ENCODE results near the gene CYP19A1. TPM values are rescaled to one million over a fixed set of nuclear protein-coding genes. Genes with fewer than 3 reads are reported as not detected.

Gene CYP19A1
- total and polyA plus RNA-seq, 2 donors (not counting 1 experiment from before 2014, with no cell fraction given): not detected

DNA sequence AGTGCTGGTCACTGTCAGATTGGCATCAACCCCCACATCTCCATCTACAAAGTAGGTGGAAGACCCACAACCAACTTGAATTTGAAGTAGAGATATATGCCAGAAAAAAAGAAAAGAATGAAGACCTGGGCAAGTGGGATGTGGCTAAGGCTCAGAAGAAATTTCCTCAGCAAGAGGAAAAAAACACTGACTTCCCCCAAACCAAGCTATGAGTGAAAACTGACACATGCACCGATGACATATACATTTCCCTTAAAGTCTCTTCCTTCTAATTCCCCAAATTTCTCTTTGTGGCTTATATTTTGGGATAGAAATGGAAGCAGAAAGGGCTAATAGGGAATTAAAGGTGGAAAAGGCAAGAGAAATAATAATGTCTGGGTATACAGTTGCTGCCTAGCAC is 59.0 kb downstream of the CYP19A1 start:
- Histone ChIP-seq H3K79me2 (ENCODE audit: control insufficient read depth, insufficient read depth, low read length) (no peaks in the 10 kb centered on the region), H3K27ac (ENCODE audit: low read length in 2 of 2) (no peak overlapping the region), H3K27me3 (replicated peaks in 1 of 4; ENCODE audit: control extremely low read depth in 1 of 4, control insufficient read depth in 3 of 4, insufficient read depth in 4 of 4, low read length in 3 of 4) (peaks cover 0 to 7% (median 3%) of the 10 kb centered on the region in 4 experiments), H2AFZ (ENCODE audit: insufficient read depth, low read depth, low read length, poor library complexity, severe bottlenecking) (no peak overlapping the region), H3K9me3 (ENCODE audit: control extremely low read depth in 1 of 3, control insufficient read depth in 2 of 3, insufficient read depth in 1 of 3, low read length in 2 of 3) (peaks cover 0 to 3% (median 0%) of the 10 kb centered on the region in 3 donors), H3K36me3 (replicated peaks in 1 of 2; ENCODE audit: control extremely low read depth in 1 of 2, control insufficient read depth in 1 of 2, extremely low read depth in 1 of 2, insufficient read depth in 2 of 2, low read length in 1 of 2) (no peaks in the 10 kb centered on the region), H3K9ac (ENCODE audit: low read length) (no peak overlapping the region), H3K4me2 (replicated peaks; ENCODE audit: low read depth, low read length, poor library complexity, severe bottlenecking) (no peak overlapping the region), H3K4me1 (ENCODE audit: control insufficient read depth in 2 of 2, insufficient read depth in 2 of 2, low read length in 2 of 2) (peaks cover 8 to 14% of the 10 kb centered on the region in 2 donors), H4K20me1 (ENCODE audit: control insufficient read depth, insufficient read depth, low read length, poor library complexity, severe bottlenecking) (no peaks in the 10 kb centered on the region), H3K4me3 (ENCODE audit: control extremely low read depth in 1 of 5, extremely low read depth in 1 of 5, insufficient read depth in 1 of 5, low read depth in 2 of 5, low read length in 4 of 5) (no peak overlapping the region)
- no CpG with 5 or more reads among the region's 1 CpG for WGBS (ENCODE audit: insufficient coverage)
- H3K4me1 Mint-ChIP-seq: peaks cover 14% of the 10 kb centered on the region
- H3K27me3 Mint-ChIP-seq: peaks cover 33% of the 10 kb centered on the region
- no peak overlapping the region for H3K4me3 Mint-ChIP-seq
- no peak overlapping the region for H3K27ac Mint-ChIP-seq
- CTCF ChIA-PET: no interaction called here
- H3K9me3 Mint-ChIP-seq (ENCODE audit: insufficient read depth): no peaks in the 10 kb centered on the region
- intact Hi-C loops (cut with micrococcal nuclease): no loop called here
- no peak for ATAC-seq (ENCODE audit: low read depth)
- POLR2A ChIA-PET: no interaction called here
- DNase-seq: no peak
- no peak for TF ChIP-seq EZH2 (IDR thresholded peaks at IDR 0.05; ENCODE audit: borderline replicate concordance, insufficient read depth, low read depth, low read length, poor library complexity, severe bottlenecking)
- TF ChIP-seq, protein P1, sequence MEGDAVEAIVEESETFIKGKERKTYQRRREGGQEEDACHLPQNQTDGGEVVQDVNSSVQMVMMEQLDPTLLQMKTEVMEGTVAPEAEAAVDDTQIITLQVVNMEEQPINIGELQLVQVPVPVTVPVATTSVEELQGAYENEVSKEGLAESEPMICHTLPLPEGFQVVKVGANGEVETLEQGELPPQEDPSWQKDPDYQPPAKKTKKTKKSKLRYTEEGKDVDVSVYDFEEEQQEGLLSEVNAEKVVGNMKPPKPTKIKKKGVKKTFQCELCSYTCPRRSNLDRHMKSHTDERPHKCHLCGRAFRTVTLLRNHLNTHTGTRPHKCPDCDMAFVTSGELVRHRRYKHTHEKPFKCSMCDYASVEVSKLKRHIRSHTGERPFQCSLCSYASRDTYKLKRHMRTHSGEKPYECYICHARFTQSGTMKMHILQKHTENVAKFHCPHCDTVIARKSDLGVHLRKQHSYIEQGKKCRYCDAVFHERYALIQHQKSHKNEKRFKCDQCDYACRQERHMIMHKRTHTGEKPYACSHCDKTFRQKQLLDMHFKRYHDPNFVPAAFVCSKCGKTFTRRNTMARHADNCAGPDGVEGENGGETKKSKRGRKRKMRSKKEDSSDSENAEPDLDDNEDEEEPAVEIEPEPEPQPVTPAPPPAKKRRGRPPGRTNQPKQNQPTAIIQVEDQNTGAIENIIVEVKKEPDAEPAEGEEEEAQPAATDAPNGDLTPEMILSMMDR (IDR thresholded peaks at IDR 0.05): no peak

DNA sequence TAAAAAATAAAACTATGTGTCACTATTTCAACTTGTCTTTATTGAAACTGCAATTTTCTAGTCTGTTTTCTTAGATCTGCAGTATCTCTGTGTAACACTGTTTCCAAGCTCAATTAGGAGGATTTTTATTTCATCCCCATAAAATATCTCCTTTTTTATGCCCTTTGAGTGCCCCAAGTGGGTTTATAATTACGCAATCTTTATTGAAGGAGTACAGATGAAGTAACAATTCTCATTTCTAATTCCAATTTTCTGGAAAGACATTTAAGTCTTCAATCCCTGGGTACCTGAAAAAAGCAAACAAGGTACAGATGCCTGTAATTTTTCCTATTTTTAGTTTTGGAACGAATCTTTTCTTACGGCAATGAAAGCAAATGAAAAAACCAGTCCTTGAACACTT is 61.3 kb downstream of the CYP19A1 start:
- Histone ChIP-seq H3K9me3 (ENCODE audit: control extremely low read depth in 1 of 3, control insufficient read depth in 2 of 3, insufficient read depth in 1 of 3, low read length in 2 of 3) (no peaks in the 10 kb centered on the region), H3K27me3 (replicated peaks in 1 of 4; ENCODE audit: control extremely low read depth in 1 of 4, control insufficient read depth in 3 of 4, insufficient read depth in 4 of 4, low read length in 3 of 4) (peaks cover 0 to 11% (median 3%) of the 10 kb centered on the region in 4 experiments), H3K27ac (ENCODE audit: low read length in 2 of 2) (no peak overlapping the region), H3K4me1 (ENCODE audit: control insufficient read depth in 2 of 2, insufficient read depth in 2 of 2, low read length in 2 of 2) (no peaks in the 10 kb centered on the region), H2AFZ (ENCODE audit: insufficient read depth, low read depth, low read length, poor library complexity, severe bottlenecking) (no peak overlapping the region), H3K4me3 (ENCODE audit: control extremely low read depth in 1 of 5, extremely low read depth in 1 of 5, insufficient read depth in 1 of 5, low read depth in 2 of 5, low read length in 4 of 5) (no peak overlapping the region), H3K9ac (ENCODE audit: low read length) (no peak overlapping the region), H4K20me1 (ENCODE audit: control insufficient read depth, insufficient read depth, low read length, poor library complexity, severe bottlenecking) (no peaks in the 10 kb centered on the region), H3K36me3 (replicated peaks in 1 of 2; ENCODE audit: control extremely low read depth in 1 of 2, control insufficient read depth in 1 of 2, extremely low read depth in 1 of 2, insufficient read depth in 2 of 2, low read length in 1 of 2) (no peaks in the 10 kb centered on the region), H3K4me2 (replicated peaks; ENCODE audit: low read depth, low read length, poor library complexity, severe bottlenecking) (no peak overlapping the region), H3K79me2 (ENCODE audit: control insufficient read depth, insufficient read depth, low read length) (no peaks in the 10 kb centered on the region)
- Mint-ChIP-seq H3K27me3 (peaks cover 43% of the 10 kb centered on the region), H3K4me1 (peaks cover under 1% of the 10 kb centered on the region), H3K4me3 (no peak overlapping the region), H3K9me3 (ENCODE audit: insufficient read depth) (no peaks in the 10 kb centered on the region), H3K27ac (no peak overlapping the region)
- ChIA-PET CTCF (no interaction called here), POLR2A (no interaction called here)
- no peak for DNase-seq
- ATAC-seq (ENCODE audit: low read depth): no peak
- TF ChIP-seq, protein P1 (IDR thresholded peaks at IDR 0.05): no peak
- TF ChIP-seq EZH2 (IDR thresholded peaks at IDR 0.05; ENCODE audit: borderline replicate concordance, insufficient read depth, low read depth, low read length, poor library complexity, severe bottlenecking): no peak
- WGBS (ENCODE audit: insufficient coverage): no CpG with 5 or more reads among the region's 3 CpGs
- intact Hi-C loops (cut with micrococcal nuclease): no loop called here
